NB4 (cell line): ENCODE data around the gene CNPY1.
A peak's percentile ranks its signal among the peaks of the same experiment; 100 is the strongest.
"Not testable (repeated sequence)": the region's sequence is repeated elsewhere in the genome, so short reads cannot be mapped to it uniquely, and the experiment has no call there.

ENCODE experiments used
- DNase-seq: peaks from one replicate; pipeline ENCODE4 v3.0.0; 2010; ENCODE audit warnings: low read depth
- H3K4me3 ChIP-seq: one replicate; pipeline ENCODE4 v1.5.1; 2011; ENCODE audit warnings: mild to moderate bottlenecking, low read depth, low read length, moderate library complexity
- CTCF ChIP-seq: IDR thresholded peaks from one replicate; pipeline ENCODE4 v1.5.1; 2012; ENCODE audit warnings: low read depth, low read length
- MAX ChIP-seq: IDR thresholded peaks from 2 replicates; pipeline ENCODE4 v1.6.1; 2011; ENCODE audit warnings: low read depth, low read length
- MYC ChIP-seq: IDR thresholded peaks from 2 replicates; pipeline ENCODE4 v1.6.1; 2011; ENCODE audit warnings: low read depth, low read length
- POLR2A ChIP-seq: IDR thresholded peaks from 2 replicates; pipeline ENCODE4 v1.6.1; 2011; ENCODE audit warnings: mild to moderate bottlenecking; ENCODE audit not compliant: insufficient read length; ENCODE audit errors: extremely low read depth

Gene CNPY1

GRCh38 chr7:155546449-155546848 is at the start of gene CNPY1:
CNPY1 (minus strand) TSS chr7:155546559; CDS start chr7:155545929, 630 bp downstream.
- not testable (repeated sequence) for DNase-seq, H3K4me3 ChIP-seq

GRCh38 chr7:155594961-155595366 is 48.6 kb upstream of the CNPY1 start:
- no peak for TF ChIP-seq CTCF
- TF ChIP-seq MYC, result 0 out of 2 replicates have a peak, but pooled peaks have one; percentile 21
- peak; percentile 23; the same call in 1 of the 2 replicates for TF ChIP-seq MAX
- no peak overlapping the region for H3K4me3 ChIP-seq
- DNase-seq, result peak; percentile 81

- H3K4me3 ChIP-seq, result no peak overlapping the region
- no peak for TF ChIP-seq MYC
- TF ChIP-seq CTCF, result no peak
- DNase-seq, result no peak
Measured at GRCh38 chr7:155594163-155594732, 47.9 kb upstream of the CNPY1 start.

- DNase-seq, result peak; percentile 94
- H3K4me3 ChIP-seq, result no peak overlapping the region
- TF ChIP-seq CTCF, result no peak
- TF ChIP-seq POLR2A, result no peak
- peak; percentile 66 for TF ChIP-seq MAX
- no peak for TF ChIP-seq MYC
Measured at GRCh38 chr7:155593461-155594162, 47.3 kb upstream of the CNPY1 start.

- TF ChIP-seq CTCF (no peak), POLR2A (no peak), MAX (no peak), MYC (no peak)
- peak overlapping the region; percentile 30 for H3K4me3 ChIP-seq
- DNase-seq, result peak; percentile 75
Measured at GRCh38 chr7:155591055-155591775, 44.9 kb upstream of the CNPY1 start.

- DNase-seq, result peak; percentile 100
- peak; percentile 39 for TF ChIP-seq POLR2A
- TF ChIP-seq CTCF, result no peak
- peak; percentile 17 for TF ChIP-seq MYC
- peak; percentile 58 for TF ChIP-seq MAX
- H3K4me3 ChIP-seq, result peak overlapping the region; percentile 35
Measured at GRCh38 chr7:155590215-155591018, 44.1 kb upstream of the CNPY1 start.
